NB4 (cell line): ENCODE data around the gene SETD3.

Experiments
- POLR2A ChIP-seq: IDR thresholded peaks from 2 replicates; pipeline ENCODE4 v1.6.1; 2011; ENCODE audit warnings: mild to moderate bottlenecking; ENCODE audit not compliant: insufficient read length; ENCODE audit errors: extremely low read depth
- TF ChIP-seq, protein P1 (sequence below): IDR thresholded peaks from one replicate; pipeline ENCODE4 v1.5.1; 2012; ENCODE audit warnings: low read depth, low read length
- TF ChIP-seq, protein P2 (sequence below): IDR thresholded peaks from 2 replicates; pipeline ENCODE4 v1.6.1; 2011; ENCODE audit warnings: low read depth, low read length

DNA sequence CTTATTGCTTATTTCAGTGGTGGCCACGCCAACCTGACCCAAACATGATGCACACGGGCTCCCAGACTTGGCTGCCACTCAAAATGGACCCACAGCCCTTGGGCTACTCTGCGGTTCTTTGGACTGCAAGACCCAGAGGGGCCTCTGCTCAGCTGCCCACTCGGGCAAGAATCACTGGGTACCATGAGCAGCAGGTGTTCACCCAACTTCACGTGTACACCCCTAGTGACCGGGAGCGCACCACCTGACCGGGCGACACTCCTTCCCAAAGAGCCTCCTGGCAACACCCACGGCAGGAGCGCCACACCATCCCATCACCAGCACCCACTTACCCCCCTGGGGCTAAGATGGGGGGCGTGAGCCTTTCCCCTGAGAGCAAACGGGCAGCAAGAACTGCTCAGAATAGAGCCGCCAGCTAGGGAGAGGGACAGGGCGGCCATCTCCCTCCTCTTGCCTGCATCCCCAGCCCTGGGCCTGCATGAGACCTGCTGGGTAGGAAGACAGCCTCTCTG is 32.6 kb upstream of the SETD3 start:
- TF ChIP-seq, protein P1, sequence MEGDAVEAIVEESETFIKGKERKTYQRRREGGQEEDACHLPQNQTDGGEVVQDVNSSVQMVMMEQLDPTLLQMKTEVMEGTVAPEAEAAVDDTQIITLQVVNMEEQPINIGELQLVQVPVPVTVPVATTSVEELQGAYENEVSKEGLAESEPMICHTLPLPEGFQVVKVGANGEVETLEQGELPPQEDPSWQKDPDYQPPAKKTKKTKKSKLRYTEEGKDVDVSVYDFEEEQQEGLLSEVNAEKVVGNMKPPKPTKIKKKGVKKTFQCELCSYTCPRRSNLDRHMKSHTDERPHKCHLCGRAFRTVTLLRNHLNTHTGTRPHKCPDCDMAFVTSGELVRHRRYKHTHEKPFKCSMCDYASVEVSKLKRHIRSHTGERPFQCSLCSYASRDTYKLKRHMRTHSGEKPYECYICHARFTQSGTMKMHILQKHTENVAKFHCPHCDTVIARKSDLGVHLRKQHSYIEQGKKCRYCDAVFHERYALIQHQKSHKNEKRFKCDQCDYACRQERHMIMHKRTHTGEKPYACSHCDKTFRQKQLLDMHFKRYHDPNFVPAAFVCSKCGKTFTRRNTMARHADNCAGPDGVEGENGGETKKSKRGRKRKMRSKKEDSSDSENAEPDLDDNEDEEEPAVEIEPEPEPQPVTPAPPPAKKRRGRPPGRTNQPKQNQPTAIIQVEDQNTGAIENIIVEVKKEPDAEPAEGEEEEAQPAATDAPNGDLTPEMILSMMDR: no peak
- no peak for TF ChIP-seq POLR2A
- TF ChIP-seq, protein P2, sequence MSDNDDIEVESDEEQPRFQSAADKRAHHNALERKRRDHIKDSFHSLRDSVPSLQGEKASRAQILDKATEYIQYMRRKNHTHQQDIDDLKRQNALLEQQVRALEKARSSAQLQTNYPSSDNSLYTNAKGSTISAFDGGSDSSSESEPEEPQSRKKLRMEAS: no peak
